GM19238 (cell line): Measurements from ENCODE around the gene LGALS3BP.
A peak's percentile ranks its signal among the peaks of the same experiment; 100 is the strongest.

Source experiments
- DNase-seq: peaks from one replicate; pipeline ENCODE4 v3.0.0; 2011; ENCODE audit warnings: low spot score; ENCODE audit not compliant: insufficient read length

The LGALS3BP gene

DNA sequence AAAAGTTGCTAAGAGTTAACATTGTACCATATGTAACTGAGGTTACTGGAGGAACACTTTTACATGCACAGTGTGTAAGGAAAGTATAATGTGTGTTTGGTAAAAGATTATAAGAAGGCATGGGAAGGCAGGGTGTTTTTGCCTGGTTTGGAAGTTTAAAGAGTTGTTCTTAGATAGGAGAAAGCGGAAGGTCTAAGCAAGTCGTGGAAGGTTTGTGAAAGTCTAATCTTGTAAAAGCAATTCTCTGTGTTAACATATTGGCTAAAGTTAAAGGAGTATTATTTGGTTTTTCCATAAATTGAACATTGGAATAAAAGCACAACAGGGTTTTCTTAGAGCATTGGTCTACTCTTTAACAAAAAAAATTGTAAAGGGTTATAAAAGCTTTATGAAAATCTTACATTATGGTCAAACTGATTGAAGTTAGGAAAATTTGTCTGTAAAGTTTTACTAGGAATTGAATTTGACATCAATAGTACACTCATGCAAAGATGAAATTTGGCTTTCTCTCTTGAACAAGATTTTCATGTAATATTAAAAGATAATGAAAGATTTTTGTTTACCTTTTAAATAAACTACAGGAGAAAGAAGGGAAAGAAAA is 34.5 kb upstream of the LGALS3BP start:
- DNase-seq = no peak

DNA sequence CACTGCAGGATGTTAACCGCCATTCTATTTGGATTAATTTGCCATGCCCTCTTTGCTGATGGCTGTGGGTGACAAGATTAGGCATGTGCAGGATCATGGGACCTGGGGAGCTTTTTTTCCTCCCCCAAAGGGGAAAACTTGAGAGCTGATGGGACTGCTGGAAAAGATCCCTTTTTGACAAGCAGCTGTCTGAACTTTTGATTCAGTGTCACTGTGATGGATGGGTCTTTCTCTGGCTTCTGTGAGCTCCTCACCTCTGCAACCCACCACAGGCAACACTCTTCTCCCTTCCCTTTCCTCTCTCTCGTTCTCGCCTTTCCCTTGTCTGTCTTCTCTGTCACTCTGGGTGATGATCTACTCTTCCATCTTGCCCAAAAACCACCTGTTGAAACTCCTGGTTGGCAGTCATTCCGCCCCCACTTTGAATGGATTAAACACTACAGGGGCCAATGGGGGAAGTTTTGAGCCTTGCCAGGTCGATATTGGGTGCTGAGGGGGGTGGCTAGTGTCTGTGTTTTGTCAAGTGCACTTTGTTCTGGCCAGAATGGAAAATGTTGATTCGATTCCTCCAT is 32.9 kb upstream of the LGALS3BP start:
- DNase-seq = no peak

DNA sequence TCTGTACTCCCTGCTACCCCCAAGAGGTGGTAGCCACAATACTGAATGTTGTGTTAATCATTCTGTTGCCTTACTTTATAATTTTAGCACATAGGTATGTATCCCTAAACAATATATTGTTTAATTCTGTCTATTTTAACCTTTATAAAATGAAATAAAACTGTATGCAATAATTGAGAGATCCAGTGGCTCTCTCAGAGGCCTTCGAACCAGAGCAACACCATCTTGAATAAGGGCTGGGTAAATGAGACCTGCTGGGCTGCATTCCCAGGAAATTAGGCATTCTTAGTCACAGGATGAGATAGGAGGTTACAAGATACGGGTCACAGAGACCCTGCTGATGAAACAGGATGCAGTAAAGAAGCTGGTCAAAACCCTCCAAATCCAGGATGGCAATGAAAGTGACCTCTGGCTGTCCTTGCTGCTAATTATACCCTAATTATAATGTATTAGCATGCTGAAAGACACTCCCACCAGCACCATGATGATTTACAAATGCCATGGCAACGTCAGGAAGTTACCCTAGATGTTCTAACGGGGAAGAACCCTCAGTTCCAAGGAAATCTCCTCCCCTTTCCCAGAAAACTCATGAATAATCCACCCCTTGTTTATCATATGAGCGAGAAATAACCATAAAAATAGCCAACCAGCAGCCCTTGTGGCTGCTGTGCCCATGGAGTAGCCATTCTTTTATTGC is 31.9 kb upstream of the LGALS3BP start:
- DNase-seq = no peak

DNA sequence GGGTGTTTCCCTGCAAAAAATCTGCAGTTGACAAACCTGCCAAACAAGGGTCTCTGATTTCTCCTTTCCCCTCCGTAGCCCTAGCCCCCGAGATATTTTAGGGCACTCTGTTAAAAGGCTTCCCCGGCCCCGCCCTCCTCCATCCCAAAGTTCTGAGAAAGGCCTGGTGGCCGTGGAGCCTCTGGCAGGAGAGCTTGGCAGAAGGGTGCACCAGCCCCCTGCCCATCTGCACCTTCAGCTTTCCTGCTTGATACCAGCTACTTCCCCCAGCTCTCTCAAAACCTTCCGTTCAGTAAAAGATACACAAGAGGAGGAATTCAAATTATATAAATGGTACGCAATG is 30.6 kb upstream of the LGALS3BP start:
- DNase-seq = no peak

DNA sequence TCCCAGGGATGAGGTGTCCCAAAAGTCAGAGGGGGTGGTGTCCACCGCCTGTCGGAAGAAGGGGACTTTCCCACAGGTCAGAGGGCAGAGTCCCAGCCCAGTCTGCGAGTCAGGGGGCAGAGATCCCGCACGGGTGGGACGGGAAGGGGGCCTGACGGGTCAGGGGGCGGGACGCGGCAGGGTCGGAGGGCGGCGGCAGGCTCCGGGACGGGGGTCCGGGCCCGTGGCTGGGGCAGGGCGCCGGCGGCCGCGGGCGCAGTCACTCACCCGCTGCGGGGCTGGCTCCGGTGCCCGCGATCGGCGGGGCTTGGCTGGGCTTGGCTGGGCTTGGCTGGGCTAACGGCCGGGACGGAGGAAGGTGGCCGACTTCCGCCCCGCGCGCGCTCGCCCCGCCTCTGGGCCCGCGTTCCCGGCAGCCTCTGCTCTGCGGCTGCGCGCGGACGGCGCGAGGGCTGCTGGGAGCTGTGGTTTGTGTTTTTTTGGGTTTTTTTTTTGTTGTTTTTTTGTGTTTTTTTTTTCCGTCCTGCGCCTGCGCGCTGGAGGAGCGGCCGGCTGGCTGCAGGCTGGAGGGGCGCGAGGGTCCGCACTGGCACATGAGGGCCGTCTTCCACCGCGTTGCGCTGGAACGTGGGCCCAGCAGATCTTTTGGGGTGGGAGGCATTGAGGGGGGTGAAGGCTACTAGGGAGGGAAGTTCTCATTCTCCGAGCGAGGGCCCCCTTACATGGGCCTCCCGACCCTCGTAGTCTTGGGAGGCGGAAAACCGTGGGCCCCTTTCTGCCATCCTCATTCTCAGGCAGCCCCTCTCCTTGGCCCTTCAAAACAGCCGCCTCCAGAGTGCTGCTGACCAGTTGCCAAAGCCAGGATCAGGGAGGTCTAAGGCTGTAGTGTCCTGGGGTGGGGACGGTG is 29.9 kb upstream of the LGALS3BP start, which contains the start of gene CANT1:
Gene CANT1 (minus strand): TSS at position 368 of the 907 bp plus-strand sequence. CDS start 12,142 bp downstream, outside the sequence.
- peak; percentile 99 for DNase-seq

DNA sequence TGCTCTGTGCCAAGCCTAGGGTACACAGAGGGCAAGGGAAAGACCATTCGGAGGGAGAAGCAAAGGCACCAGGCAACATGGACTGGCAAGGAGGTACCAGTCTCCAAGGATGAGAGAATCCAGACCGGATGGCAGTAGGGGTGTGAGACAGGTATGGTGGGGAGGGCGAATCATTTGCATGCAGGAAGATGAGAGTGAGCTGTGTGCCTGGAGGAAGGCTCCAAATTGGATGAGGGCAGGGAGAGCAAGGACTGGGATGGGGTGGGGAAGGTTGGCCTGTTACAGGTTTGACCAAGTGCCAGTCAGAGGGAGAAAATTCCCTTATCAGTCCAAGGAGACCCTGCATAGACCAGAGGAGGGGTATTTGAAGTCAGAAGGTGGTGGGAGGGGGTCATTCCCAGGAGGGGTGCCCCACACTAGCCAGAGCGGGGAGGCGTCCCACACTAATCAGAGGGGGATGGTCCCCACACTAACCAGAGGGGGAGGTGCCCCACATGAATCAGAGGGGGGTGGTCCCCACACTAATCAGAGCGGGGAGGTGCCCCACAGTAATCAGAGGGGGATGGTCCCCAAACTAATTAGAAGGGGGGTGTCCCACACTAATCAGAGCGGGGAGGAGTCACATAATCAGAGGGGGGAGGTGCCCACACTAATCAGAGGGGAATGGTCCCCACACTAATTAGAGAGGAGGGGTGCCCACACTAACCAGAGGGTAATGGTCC is 29.1 kb upstream of the LGALS3BP start:
- no peak for DNase-seq

DNA sequence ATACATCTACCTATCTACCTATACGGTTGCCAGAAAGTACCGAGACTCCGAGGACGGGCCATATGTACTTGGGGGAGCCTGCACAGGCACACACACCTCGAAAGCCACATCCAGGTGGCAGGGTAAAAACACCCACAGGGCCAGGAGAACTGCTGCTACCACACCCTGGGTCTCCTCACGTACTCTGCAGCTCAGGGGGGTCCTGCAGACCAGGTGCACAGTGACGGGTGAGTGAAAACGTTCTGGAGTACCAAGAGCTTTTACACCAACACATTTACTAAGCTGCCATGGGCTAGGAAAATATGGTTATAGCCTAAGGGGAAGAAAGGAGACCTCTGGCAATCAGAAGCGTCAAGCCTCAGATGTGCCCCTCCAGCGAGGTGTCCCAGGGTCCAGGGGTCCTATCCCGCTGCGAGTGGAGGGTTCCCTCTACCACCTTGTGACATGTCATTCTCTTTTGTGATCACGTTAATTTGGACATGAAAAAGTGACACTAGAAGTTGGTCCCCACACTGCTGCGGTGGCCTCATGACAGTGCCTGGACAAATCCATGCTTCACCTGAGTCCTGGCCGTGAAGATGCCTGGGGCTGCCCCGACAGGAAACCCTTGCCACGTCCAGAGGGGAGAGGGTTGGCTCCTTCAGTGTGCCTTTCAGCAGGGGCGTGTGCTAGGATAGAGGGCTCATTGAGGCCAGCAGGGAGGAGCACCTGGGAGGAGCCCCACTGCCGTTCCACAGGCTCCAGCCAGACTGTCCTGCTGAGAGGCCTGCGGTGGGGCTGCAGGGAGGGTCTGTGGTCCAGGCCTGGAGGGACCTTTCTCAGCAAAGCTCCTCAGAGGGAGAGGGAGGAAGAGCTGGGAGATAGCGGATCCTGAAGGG is 28.0 kb upstream of the LGALS3BP start:
- DNase-seq = no peak

DNA sequence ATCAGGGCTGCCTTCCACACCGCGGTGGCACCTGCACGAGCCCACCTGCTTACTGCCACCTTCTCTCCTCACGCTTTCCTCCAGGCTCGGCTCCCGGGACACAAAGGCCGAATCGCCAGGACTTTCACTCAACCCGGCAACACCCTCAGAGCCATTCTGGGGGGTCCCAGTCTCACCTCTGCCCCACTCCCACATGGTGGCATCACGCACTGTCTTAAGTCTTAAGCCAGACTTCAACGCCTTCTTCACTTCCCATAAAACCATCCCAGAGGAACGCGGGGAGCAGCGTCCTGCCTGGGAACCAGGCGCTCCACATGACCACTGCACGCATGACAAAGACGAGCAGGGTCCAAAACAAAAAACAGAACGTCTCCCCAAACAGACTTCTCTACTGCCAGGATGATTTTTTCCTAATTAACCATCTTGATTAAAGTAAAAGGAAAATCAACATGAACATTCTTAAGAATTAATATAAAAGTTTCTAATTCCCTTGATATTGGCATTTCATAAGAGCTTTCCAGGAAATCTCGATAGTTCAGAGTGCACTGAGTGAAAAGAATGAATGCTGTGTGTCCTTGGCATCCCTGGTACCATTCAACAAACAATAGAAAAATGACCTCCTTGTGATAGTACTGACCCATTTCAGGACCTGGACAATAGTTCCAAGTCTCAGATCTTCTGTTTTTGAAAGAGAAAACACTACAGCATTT is 27.2 kb upstream of the LGALS3BP start:
- no peak for DNase-seq

DNA sequence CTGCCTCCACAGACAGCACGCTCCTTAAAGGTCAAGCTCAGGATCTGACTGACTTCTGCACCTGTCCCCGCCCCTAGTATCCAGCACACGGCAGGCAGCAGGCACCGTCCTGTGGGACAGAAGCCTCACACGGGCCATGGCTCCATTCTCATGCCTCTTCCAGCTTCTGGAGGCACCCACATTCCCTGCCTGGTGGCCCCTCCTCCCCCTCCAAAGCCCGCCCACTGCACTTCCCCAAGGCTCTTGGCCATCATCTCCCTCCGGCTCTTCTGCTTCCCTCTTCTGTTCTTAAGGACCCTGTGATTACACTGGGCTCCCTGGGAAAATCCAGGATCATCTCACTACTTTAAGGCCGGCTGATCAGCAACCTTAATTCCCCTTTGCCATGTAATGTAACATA is 26.3 kb upstream of the LGALS3BP start:
- no peak for DNase-seq

DNA sequence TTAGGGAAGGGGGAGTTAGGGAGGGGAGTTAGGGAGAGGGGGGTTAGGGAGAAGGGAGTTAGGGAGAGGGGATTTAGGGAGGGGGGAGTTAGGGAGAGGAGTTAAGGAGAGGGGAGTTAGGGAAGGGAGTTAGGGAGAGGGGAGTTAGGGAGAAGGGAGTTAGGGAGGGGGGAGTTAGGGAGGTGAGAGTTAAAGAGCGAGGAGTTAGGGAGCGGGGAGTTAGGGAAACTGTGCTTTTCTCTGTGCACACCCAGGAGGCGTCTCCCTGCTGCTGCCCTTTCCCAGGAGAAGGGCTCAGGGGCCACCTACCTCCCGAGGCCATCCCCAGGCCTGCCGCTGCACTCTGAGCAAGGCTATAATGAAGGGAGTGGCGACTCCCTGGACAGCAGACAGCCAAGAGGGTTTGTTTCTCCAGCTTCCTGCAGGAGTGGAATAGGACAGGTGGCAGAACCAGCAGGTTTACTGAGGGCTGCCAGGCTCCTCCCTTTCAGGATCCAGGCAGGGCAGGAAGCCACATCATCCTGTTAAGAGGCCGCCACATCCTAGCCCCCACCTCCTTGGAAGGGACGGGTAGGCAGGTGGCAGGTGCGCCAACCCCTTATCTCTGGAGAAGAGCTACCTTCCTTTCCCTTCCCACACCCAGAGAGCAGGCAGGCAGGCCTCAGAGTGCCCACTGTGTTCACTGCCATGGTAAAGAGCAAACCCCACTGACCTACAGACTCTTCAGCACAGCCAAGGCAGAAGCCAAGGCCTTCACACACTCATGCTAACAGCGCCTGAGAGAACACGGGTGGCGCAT is 25.5 kb upstream of the LGALS3BP start:
- no peak for DNase-seq

DNA sequence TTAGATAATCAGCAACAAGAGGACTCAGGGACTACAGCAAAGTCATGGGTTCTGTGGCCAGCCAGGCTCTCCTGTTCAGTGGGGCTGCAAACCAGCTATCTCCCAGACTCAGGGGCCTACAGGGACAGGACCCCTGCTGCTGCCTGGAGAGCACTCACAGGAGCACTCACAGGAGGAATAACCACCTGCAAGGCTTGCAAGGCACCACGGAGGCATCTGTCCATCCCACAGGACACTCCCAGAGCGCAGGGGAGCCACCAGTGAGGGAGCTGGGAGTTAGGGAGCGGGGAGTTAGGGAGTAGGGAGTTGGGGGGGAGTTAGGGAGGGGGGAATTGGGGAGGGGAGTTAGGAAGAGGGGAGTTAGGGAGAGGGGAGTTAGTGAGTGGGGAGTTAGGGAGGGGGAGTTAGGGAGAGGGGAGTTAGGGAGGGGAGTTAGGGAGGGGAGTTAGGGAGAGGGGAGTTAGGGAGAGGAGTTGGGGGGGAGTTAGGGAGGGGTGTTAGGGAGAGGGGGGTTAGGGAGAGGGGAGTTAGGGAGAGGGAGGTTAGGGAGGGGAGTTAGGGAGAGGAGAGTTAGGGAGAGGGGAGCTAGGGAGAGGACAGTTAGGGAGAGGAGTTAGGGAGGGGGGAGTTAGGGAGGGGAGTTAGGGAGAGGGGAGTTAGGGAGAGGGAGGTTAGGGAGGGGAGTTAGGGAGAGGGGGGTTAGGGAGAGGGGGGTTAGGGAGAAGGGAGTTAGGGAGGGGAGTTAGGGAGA is 24.1 kb upstream of the LGALS3BP start:
- DNase-seq = no peak

DNA sequence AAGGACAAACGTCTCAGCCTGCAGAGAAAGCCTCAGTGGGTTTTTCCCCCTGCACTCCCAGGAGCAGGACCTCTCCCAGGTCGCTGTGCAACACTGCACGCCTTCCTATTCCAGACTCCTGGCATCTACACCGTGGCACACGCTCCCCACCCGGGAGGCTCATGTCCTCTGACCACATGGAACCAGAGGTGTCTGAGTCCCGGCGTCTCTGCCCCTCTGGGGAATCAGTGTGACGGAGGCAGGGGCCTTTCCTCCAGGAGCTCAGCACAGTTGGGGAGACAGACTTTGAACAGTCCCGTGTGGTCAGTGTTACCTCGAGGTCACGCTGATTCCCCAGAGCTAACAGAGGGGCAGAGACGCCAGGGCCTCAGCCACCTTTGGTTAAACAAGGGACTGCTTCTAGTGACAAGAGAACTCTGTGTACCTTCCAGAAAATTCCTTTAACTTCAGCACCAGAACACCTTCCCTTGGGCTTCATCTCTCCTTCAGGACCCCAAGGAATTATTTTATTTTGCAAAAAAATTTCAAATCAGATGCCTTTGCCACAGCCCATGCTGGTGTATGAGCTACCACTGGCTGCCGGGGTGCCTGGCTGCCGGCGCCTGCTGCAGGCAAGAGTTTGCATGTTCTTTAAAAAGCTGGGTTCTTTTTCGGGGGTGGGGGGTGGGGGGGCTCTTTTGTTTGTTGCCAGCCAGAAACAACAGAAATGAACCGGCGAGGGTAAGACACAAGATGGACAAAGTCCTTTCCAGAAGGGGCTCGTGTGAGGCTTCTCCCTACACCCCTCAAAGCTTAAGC is 23.3 kb upstream of the LGALS3BP start:
- no peak for DNase-seq

DNA sequence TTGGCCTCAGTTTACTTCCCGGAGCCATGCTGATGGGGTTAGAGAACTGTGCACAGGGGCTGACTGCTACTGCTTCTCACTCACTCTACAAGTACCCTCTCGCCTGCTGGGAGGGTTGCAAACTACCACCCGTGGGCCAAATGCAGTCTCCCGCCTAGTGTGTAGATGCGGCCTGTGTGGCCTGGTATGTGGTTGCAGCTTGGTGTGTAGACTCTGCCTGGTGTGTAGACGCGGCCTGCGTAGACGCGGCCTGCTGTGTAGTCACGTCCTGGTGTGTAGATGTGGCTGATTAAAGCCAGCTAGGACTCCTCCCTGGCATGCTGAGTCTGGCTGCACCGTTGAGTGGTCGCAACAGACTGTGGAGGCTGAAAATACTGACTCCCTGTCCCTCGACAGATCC is 22.6 kb upstream of the LGALS3BP start:
- no peak for DNase-seq

DNA sequence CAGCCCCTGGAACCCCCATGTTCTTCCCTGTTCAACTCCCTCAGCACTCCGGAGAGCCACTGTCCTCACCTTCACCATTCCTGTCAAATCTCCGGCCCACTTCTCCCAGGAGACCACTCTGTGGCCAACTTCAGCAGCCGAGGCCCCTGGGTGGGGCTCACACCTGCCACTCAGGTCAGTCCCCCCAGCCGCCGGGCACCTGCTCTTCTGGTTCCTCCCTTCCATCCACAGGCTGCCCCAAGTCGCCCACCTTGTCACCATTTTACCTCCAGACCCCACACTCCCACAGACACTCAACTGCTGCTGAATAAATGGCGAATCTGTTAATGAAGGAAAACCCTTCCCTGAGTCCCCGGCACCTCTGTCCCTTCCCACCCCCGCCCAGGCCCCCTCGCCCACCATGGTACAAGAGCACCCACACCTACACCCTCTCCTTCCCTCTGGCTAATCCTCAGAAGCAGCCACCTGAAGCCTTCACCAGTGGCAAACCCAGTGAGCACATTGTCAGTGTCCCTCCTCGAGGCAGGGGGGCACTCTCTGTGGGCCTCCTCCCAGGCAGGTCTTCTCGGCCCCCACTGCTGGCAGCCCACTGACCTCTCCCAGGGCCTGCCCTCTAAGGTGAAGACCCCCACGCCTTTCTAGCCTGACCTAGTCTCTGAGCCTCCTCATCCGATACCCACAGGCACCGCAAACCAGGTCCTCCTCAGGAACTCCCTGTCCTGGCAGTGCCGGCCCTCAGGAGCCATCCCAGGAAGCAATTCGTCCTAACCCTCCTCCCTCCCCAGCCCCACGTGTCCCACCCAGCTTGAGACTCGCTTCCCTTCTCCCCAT is 21.7 kb upstream of the LGALS3BP start:
- DNase-seq = no peak

DNA sequence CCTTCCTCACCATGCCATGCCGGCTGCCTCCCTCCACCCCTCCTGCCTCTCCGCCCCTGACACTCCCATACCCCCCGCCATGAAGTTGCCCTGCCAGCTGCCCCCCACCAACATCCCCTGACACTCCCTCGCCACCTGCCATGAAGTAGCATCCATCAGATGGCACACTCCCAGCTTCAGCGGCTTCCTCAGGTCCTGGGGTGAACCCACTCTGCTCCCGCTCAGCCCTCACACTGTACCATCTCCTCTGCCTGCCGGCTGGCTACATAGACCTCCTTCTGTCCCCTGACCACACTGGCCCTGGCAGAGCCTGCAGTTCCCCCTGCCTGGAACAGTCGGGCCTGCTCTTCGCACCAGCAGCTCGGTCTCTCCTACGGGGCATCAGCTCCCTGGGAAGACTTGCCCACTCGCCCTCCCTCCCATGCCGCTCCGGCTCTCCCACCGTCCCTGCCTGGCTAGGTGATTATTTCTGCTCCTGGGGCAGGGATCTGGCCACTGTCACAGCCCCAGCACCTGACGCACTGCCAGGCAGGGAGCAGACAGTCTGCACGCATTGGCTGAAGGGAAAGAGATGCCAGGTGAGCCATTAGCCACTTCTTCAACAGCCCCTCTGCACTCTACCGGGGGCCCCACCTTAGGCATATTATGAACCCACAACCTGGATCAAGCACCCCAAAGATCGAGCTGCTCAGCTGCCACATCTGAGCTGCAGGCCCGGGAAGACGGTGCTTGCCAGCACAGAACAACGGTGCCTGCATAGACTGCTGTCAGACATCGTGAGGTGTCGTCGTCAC is 20.9 kb upstream of the LGALS3BP start:
- no peak for DNase-seq

DNA sequence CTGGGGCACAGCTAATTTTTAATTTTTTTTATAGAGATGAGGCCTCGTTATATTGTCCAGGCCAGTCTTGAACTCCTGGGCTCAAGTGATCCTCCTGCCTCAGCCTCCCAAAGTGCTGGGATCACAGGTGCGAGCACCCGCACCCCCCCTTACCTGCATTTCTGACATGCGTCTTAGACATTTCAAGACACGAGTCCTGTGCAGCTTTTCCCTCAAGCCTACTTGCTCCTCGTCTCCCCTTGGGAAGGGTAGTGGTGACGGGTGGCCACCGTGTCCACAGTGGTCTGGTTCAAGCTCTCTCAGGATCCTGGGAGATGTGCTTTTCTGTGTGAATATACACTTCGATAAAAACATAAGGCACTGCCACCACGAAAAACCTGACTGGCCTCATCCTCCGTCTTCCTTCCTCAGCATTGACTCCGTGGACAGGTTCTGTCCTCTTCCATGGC is 20.2 kb upstream of the LGALS3BP start:
- DNase-seq = no peak
